HG03196 (cell line): ENCODE results near the gene NPNT.

Experiments
- ATAC-seq: cut with Tn5 transposase; IDR thresholded peaks from one replicate; pipeline ENCODE4 v1.9.1; 2021; ENCODE audit not compliant: unreplicated experiment

NPNT gene

GRCh38 chr4:105912633-105913032, 17.4 kb downstream of the NPNT start:
- no peak for ATAC-seq

GRCh38 chr4:105917171-105917685, 22.0 kb downstream of the NPNT start:
- ATAC-seq: no peak

- no peak for ATAC-seq
Observed at GRCh38 chr4:105921301-105921700, 26.0 kb downstream of the NPNT start.

- ATAC-seq: no peak
Observed at GRCh38 chr4:105923497-105924238, 28.4 kb downstream of the NPNT start.

GRCh38 chr4:105924341-105924740, 29.1 kb downstream of the NPNT start:
- no peak for ATAC-seq

- no peak for ATAC-seq
Observed at GRCh38 chr4:105930698-105931097, 35.4 kb downstream of the NPNT start.

- no peak for ATAC-seq
Observed at GRCh38 chr4:105933083-105933482, 37.8 kb downstream of the NPNT start.

- no peak for ATAC-seq
Observed at GRCh38 chr4:105934386-105934785, 39.1 kb downstream of the NPNT start.

GRCh38 chr4:105936901-105937300, 41.6 kb downstream of the NPNT start:
- ATAC-seq: no peak

GRCh38 chr4:105937759-105938158, 42.5 kb downstream of the NPNT start:
- ATAC-seq: no peak

GRCh38 chr4:105943234-105943633, 48.0 kb downstream of the NPNT start:
- no peak for ATAC-seq

- ATAC-seq: no peak
Observed at GRCh38 chr4:105944540-105944939, 49.3 kb downstream of the NPNT start.

- no peak for ATAC-seq
Observed at GRCh38 chr4:105946771-105947170, 51.5 kb downstream of the NPNT start.

GRCh38 chr4:105950701-105951100, 55.4 kb downstream of the NPNT start:
- no peak for ATAC-seq

- no peak for ATAC-seq
Observed at GRCh38 chr4:105951198-105951597, 55.9 kb downstream of the NPNT start.

GRCh38 chr4:105952591-105952990, 57.3 kb downstream of the NPNT start:
- ATAC-seq: no peak

GRCh38 chr4:105956569-105956968, 61.3 kb downstream of the NPNT start:
- ATAC-seq: no peak

GRCh38 chr4:105957680-105958079, 62.4 kb downstream of the NPNT start:
- ATAC-seq: no peak

- no peak for ATAC-seq
Observed at GRCh38 chr4:105963461-105964400, 68.5 kb downstream of the NPNT start.

- no peak for ATAC-seq
Observed at GRCh38 chr4:105965183-105965800, 70.0 kb downstream of the NPNT start.

- ATAC-seq: no peak
Observed at GRCh38 chr4:105966051-105966450, 70.8 kb downstream of the NPNT start.
